HCT116 (cell line): ENCODE results near the gene CARS1. TPM values are rescaled to one million over a fixed set of nuclear protein-coding genes. Genes with fewer than 3 reads are reported as not detected.

ENCODE experiments used
- ATAC-seq: fragments of 200-7000 bp; cut with Tn5 transposase; 2 replicates; pipeline ENCODE4 v1.9.1; 2020; ENCODE audit warnings: mild to moderate bottlenecking, moderate library complexity
- BruUV-seq: library from RNA; stranded (reverse); fragments of 400-500 nt; replicated peaks from 2 replicates; lab custom pipeline; 2021; lab: Mats Ljungman, UMichigan
- CTCF ChIA-PET: fragments of 300-600 bp; sonication (Branson Sonifier 250); formaldehyde crosslinking; loops from one replicate; lab custom pipeline; 2021; ENCODE audit warnings: antibody characterized with exemption; lab: Charles Lee
- POLR2A ChIA-PET: fragments of 300-600, 350-600 bp; sonication (Branson Sonifier 250); formaldehyde crosslinking; loops from one replicate; lab custom pipeline; 2021; ENCODE audit warnings: antibody characterized with exemption; lab: Charles Lee
- RAD21 ChIA-PET, 2 experiments: fragments of 300-600 bp; sonication (Branson Sonifier 250); formaldehyde crosslinking; loops; one replicate each; lab custom pipeline; 2023; ENCODE audit warnings: low total read pairs in 2 of 2; ENCODE audit not compliant: uncharacterized antibody in 2 of 2, unreplicated experiment in 2 of 2, low non-redundant PET in 1 of 2; lab: Charles Lee
- DNase-seq: peaks from one replicate; pipeline ENCODE4 v3.0.0-alpha.2; 2010; ENCODE audit warnings: low read depth, low spot score
- H2AFZ ChIP-seq: fragments of 200-600 bp; shearing (Covaris generic), sonication (generic); 2 replicates; pipeline ENCODE4 v1.6.1; 2017; ENCODE audit warnings: low read depth, mixed run types, mixed read lengths, antibody characterized with exemption, low read length; ENCODE audit not compliant: poor library complexity, severe bottlenecking
- H3K27ac ChIP-seq: 2 replicates; pipeline ENCODE4 v1.5.1; 2012; ENCODE audit warnings: low read depth, low read length
- H3K27me3 ChIP-seq: fragments of 200-600 bp; sonication (generic); 2 replicates; pipeline ENCODE4 v1.6.1; 2016; ENCODE audit warnings: mixed run types, low read length, mixed read lengths; ENCODE audit not compliant: insufficient read depth
- H3K36me3 ChIP-seq, 2 experiments: fragments of 200-500 bp in 1 of 2; fragments of 200-600 bp in 1 of 2; sonication (Bioruptor generic) in 1 of 2; sonication (generic) in 1 of 2; 2 replicates each; pipeline versions ENCODE4 v1.5.1 to v1.6.1; 2014 to 2016; ENCODE audit warnings: low read length in 2 of 2, inconsistent platforms in 1 of 2, mixed read lengths in 1 of 2, mixed run types in 1 of 2; ENCODE audit not compliant: insufficient read depth in 2 of 2, control insufficient read depth in 1 of 2
- H3K4me1 ChIP-seq, 2 experiments: fragments of 200-600 bp in 1 of 2; sonication (generic) in 1 of 2; 2 replicates each; pipeline versions ENCODE4 v1.5.1 to v1.6.1; 2012 to 2017; ENCODE audit warnings: low read length in 2 of 2, inconsistent platforms in 1 of 2, mild to moderate bottlenecking in 1 of 2, mixed read lengths in 1 of 2, mixed run types in 1 of 2, moderate library complexity in 1 of 2; ENCODE audit not compliant: insufficient read depth in 2 of 2, control insufficient read depth in 1 of 2
- H3K4me2 ChIP-seq: fragments of 200-600 bp; sonication (generic); 2 replicates; pipeline ENCODE4 v1.6.1; 2017; ENCODE audit warnings: mixed run types, low read length, mixed read lengths
- H3K4me3 ChIP-seq, 2 experiments: fragments of 200-600 bp in 1 of 2; sonication (generic) in 1 of 2; replicated peaks in 1 of 2; 2 replicates each; pipeline ENCODE4 v1.5.1; 2011 to 2016; ENCODE audit warnings: low read length in 2 of 2, control low read depth in 1 of 2, low read depth in 1 of 2, mild to moderate bottlenecking in 1 of 2, mixed read lengths in 1 of 2, mixed run types in 1 of 2
- H3K79me2 ChIP-seq: fragments of 200-600 bp; sonication (generic); 2 replicates; pipeline ENCODE4 v1.6.1; 2017; ENCODE audit warnings: mild to moderate bottlenecking, mixed run types, low read length, moderate library complexity, mixed read lengths; ENCODE audit not compliant: insufficient read depth
- H3K9ac ChIP-seq: fragments of 200-600 bp; sonication (generic); 2 replicates; pipeline ENCODE4 v1.6.1; 2016; ENCODE audit warnings: low read length, mixed read lengths
- H3K9me2 ChIP-seq: fragments of 200-600 bp; sonication (generic), shearing (Covaris generic); 2 replicates; pipeline ENCODE4 v1.6.1; 2017; ENCODE audit warnings: mixed run types, mild to moderate bottlenecking, moderate library complexity; ENCODE audit not compliant: insufficient read depth
- H3K9me3 ChIP-seq, 2 experiments: fragments of 200-500 bp in 1 of 2; fragments of 200-600 bp in 1 of 2; sonication (Bioruptor generic) in 1 of 2; sonication (generic) in 1 of 2; 2 replicates each; pipeline ENCODE4 v1.6.1; 2014 to 2017; ENCODE audit warnings: low read length in 2 of 2, mixed read lengths in 2 of 2, inconsistent platforms in 1 of 2, low read depth in 1 of 2, mild to moderate bottlenecking in 1 of 2, mixed run types in 1 of 2, moderate library complexity in 1 of 2; ENCODE audit not compliant: control insufficient read depth in 1 of 2, insufficient read depth in 1 of 2
- H4K20me1 ChIP-seq: fragments of 200-600 bp; sonication (generic), shearing (Covaris generic); 2 replicates; pipeline ENCODE4 v1.6.1; 2017; ENCODE audit warnings: mixed run types, mild to moderate bottlenecking, moderate library complexity; ENCODE audit not compliant: insufficient read depth
- CBX3 ChIP-seq: IDR thresholded peaks from 2 replicates; pipeline ENCODE4 v1.6.1; 2012; ENCODE audit warnings: low read depth
- CEBPB ChIP-seq: IDR thresholded peaks from 2 replicates; pipeline ENCODE4 v1.6.1; 2012; ENCODE audit warnings: low read depth
- EZH2phosphoT487 ChIP-seq: fragments of 200-600 bp; IDR thresholded peaks from 2 replicates; pipeline ENCODE4 v1.6.1; 2018; ENCODE audit warnings: antibody characterized with exemption, borderline replicate concordance
- FOSL1 ChIP-seq: IDR thresholded peaks from 2 replicates; pipeline ENCODE4 v1.6.1; 2012; ENCODE audit warnings: low read depth
- JUND ChIP-seq: IDR thresholded peaks from 2 replicates; pipeline ENCODE4 v1.6.1; 2012
- POLR2A ChIP-seq: IDR thresholded peaks from 2 replicates; pipeline ENCODE4 v1.7.0; 2011; ENCODE audit warnings: borderline replicate concordance; ENCODE audit not compliant: insufficient read depth, insufficient read length; ENCODE audit errors: extremely low read depth
- POLR2AphosphoS5 ChIP-seq: IDR thresholded peaks from 2 replicates; pipeline ENCODE4 v1.6.1; 2011; ENCODE audit warnings: mild to moderate bottlenecking, low read depth, low read length, moderate library complexity
- SP1 ChIP-seq: IDR thresholded peaks from 2 replicates; pipeline ENCODE4 v1.6.1; 2012; ENCODE audit warnings: low read depth
- TCF7L2 ChIP-seq: IDR thresholded peaks from 2 replicates; pipeline ENCODE4 v1.7.0; 2011; ENCODE audit warnings: borderline replicate concordance, inconsistent platforms; ENCODE audit not compliant: insufficient read depth, insufficient read length; ENCODE audit errors: extremely low read depth
- YY1 ChIP-seq: IDR thresholded peaks from 2 replicates; pipeline ENCODE4 v1.6.1; 2011; ENCODE audit warnings: low read length, low read depth, moderate library complexity, mild to moderate bottlenecking; ENCODE audit not compliant: insufficient replicate concordance; ENCODE audit errors: extremely low read depth
- ZNF274 ChIP-seq: fragments of 200-500 bp; sonication (Bioruptor generic); IDR thresholded peaks from 2 replicates; pipeline ENCODE4 v1.6.1; 2014; ENCODE audit warnings: mild to moderate bottlenecking, low read depth, low read length, inconsistent platforms
- intact Hi-C: fragments of 100-400 bp; cut with micrococcal nuclease; formaldehyde crosslinking; loops from 2 replicates; pipeline ENCODE4 v1.10.0; 2022
- total RNA-seq: library from RNA; stranded (reverse); gene quantifications from one replicate; pipeline ENCODE4 v1.2.1, GENCODE V29; 2021; ENCODE audit not compliant: unreplicated experiment
- TF ChIP-seq, protein P1 (sequence below), 3 experiments: fragments of 200-600 bp in 1 of 3; sonication (generic) in 1 of 3; IDR thresholded peaks in 2 of 3; conservative IDR thresholded peaks in 1 of 3; 2 replicates each; pipeline ENCODE4 v1.5.1; 2012 to 2017; ENCODE audit warnings: low read depth in 2 of 3, low read length in 2 of 3, antibody characterized with exemption in 1 of 3, borderline replicate concordance in 1 of 3, control low read depth in 1 of 3, mild to moderate bottlenecking in 1 of 3, mixed read lengths in 1 of 3, mixed run types in 1 of 3, moderate library complexity in 1 of 3; ENCODE audit not compliant: insufficient read depth in 1 of 3
- TF ChIP-seq, protein P2 (sequence below): IDR thresholded peaks from 2 replicates; pipeline ENCODE4 v1.6.1; 2012
- TF ChIP-seq, protein P3 (sequence below): IDR thresholded peaks from 2 replicates; pipeline ENCODE4 v1.6.1; 2012

The CARS1 gene
- total RNA-seq, 1 experiment from 2014 or later = 124 TPM

DNA sequence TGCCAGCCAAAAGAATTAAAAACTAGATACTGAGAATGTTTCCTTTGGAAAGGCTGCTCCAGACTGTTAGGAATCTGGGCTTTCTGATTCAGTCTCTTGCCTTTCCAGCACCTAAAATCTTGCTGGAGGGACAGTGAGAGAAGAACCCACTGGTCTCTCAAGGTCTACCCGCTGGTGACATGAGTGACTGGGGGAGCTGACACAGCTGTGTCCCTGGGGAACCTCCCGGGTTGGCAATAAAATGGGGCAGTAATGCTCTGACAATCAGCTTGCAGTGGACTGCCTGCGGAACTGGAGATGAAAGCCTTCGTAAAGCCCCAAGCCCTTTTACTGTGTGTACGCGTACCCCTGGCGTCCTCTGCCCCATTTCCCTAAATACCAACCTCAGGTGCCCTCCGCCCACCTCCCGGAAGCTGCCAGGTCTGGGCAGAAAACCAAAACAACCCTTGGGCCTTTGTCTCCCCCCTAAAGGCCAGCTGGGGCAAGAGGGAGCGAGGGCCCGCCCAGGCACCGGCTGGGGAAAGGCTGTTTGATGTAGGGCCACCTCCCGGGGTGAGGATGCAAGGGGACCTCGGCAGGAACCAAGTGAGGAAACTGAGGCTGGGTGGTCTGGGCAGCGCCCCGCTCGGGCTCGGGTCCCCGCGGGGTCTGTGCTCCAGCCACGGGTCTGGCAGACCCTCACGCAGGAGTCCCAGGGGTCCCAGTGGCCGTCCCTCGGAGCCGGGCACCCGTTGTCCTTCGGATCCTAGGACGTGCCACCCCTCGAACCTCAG lies 741 bp downstream of the CARS1 start:
- peaks cover 14 to 33% of the 10 kb centered on the region in 2 experiments for H3K4me1 ChIP-seq
- no peaks in the 10 kb centered on the region for H4K20me1 ChIP-seq
- H3K79me2 ChIP-seq = peaks cover 55% of the 10 kb centered on the region
- no peaks in the 10 kb centered on the region for H3K27me3 ChIP-seq
- RAD21 ChIA-PET = no interaction called here
- peak overlapping the region; percentile 86 for H3K9ac ChIP-seq
- H3K4me3 ChIP-seq = peak overlapping the region; percentile 97 to 98
- peak overlapping the region; percentile 87 for H3K4me2 ChIP-seq
- POLR2A ChIA-PET = interaction anchor here (1.0 kb wide), 1 partner anchor 68 kb away, joined by 3 read pairs; no protein-coding TSS in a partner anchor
- H3K36me3 ChIP-seq = peaks cover 4 to 20% of the 10 kb centered on the region in 2 experiments; a peak in 3 of 4 replicates
- no peak overlapping the region for H2AFZ ChIP-seq
- CTCF ChIA-PET = interaction anchor here (0.7 kb wide), 1 partner anchor 35 kb away, joined by 3 read pairs; no protein-coding TSS in a partner anchor
- ATAC-seq = no peak
- H3K27ac ChIP-seq = peak overlapping the region; percentile 82; the same call in 1 of the 2 replicates
- intact Hi-C loops = no loop called here
- no peaks in the 10 kb centered on the region for H3K9me2 ChIP-seq
- no peaks in the 10 kb centered on the region for H3K9me3 ChIP-seq
- TF ChIP-seq TCF7L2 (peak; percentile 42), JUND (no peak)
- DNase-seq = no peak
- TSS peak; percentile 46 for BruUV-seq

DNA sequence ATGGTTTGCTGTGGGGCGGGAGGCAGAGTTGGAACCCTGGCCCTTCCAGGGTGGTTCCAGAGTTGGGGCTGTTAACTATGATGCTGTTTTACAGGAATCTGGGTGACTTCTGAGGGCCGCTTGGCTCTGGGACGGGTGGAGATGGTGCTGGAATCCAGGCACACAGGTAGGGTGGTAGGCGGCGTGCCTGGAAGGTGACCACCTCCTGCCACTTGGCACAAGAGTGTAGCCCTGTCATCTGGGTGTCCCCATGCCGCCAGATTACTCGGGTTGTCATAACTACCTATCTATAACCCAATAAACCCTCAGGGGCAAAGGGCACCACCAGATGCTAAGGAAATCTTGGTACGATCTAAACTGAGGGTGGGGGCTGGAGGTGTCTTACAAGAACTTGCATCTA lies 1.3 kb downstream of the CARS1 start:
- intact Hi-C loops = no loop called here
- TF ChIP-seq POLR2AphosphoS5 = no peak
- TF ChIP-seq, protein P1, sequence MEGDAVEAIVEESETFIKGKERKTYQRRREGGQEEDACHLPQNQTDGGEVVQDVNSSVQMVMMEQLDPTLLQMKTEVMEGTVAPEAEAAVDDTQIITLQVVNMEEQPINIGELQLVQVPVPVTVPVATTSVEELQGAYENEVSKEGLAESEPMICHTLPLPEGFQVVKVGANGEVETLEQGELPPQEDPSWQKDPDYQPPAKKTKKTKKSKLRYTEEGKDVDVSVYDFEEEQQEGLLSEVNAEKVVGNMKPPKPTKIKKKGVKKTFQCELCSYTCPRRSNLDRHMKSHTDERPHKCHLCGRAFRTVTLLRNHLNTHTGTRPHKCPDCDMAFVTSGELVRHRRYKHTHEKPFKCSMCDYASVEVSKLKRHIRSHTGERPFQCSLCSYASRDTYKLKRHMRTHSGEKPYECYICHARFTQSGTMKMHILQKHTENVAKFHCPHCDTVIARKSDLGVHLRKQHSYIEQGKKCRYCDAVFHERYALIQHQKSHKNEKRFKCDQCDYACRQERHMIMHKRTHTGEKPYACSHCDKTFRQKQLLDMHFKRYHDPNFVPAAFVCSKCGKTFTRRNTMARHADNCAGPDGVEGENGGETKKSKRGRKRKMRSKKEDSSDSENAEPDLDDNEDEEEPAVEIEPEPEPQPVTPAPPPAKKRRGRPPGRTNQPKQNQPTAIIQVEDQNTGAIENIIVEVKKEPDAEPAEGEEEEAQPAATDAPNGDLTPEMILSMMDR (IDR thresholded peaks at IDR 0.05 in 2 of 3, conservative IDR thresholded peaks at IDR 0.05 in 1 of 3; ENCODE audit: borderline replicate concordance in 1 of 3, insufficient read depth in 1 of 3, low read depth in 2 of 3, low read length in 2 of 3) = no peak
- TF ChIP-seq JUND = no peak
- no peak for TF ChIP-seq YY1
- TF ChIP-seq POLR2A = no peak
- no peak for TF ChIP-seq EZH2phosphoT487
- no peak for TF ChIP-seq SP1
- no peak for TF ChIP-seq CBX3
- TF ChIP-seq, protein P2, sequence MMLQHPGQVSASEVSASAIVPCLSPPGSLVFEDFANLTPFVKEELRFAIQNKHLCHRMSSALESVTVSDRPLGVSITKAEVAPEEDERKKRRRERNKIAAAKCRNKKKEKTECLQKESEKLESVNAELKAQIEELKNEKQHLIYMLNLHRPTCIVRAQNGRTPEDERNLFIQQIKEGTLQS = no peak
- no peak for TF ChIP-seq FOSL1
- TF ChIP-seq ZNF274 = no peak
- no peak for TF ChIP-seq CEBPB
- TF ChIP-seq, protein P3, sequence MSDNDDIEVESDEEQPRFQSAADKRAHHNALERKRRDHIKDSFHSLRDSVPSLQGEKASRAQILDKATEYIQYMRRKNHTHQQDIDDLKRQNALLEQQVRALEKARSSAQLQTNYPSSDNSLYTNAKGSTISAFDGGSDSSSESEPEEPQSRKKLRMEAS = no peak

More for the DNA sequence above, 1.3 kb downstream of the CARS1 start:
- RAD21 ChIA-PET = no interaction called here
- CTCF ChIA-PET = no interaction called here
- ATAC-seq = no peak
- H3K27ac ChIP-seq = peak overlapping the region; percentile 82; the same call in 1 of the 2 replicates
- H3K79me2 ChIP-seq = peaks cover 61% of the 10 kb centered on the region
- H3K4me2 ChIP-seq = peak overlapping the region; percentile 87
- peaks cover 14 to 38% of the 10 kb centered on the region in 2 experiments for H3K4me1 ChIP-seq
- H2AFZ ChIP-seq = no peak overlapping the region
- peaks cover 4 to 20% of the 10 kb centered on the region in 2 experiments; a peak in 3 of 4 replicates for H3K36me3 ChIP-seq
- DNase-seq = no peak
- H3K27me3 ChIP-seq = no peaks in the 10 kb centered on the region
- no TSS peak for BruUV-seq
- POLR2A ChIA-PET = no interaction called here
- H3K9ac ChIP-seq = peak overlapping the region; percentile 86
- H3K9me3 ChIP-seq = no peaks in the 10 kb centered on the region
- no peaks in the 10 kb centered on the region for H4K20me1 ChIP-seq
- H3K9me2 ChIP-seq = no peaks in the 10 kb centered on the region
- H3K4me3 ChIP-seq = peak overlapping the region; percentile 97 to 98
